ENCODE results near the gene PRKCH. TPM values are rescaled to one million over a fixed set of nuclear protein-coding genes. Genes with fewer than 3 reads are reported as not detected.

PRKCH gene
- total RNA-seq, 2 donors from 2014 or later = 24.6 to 73.6 TPM

DNA sequence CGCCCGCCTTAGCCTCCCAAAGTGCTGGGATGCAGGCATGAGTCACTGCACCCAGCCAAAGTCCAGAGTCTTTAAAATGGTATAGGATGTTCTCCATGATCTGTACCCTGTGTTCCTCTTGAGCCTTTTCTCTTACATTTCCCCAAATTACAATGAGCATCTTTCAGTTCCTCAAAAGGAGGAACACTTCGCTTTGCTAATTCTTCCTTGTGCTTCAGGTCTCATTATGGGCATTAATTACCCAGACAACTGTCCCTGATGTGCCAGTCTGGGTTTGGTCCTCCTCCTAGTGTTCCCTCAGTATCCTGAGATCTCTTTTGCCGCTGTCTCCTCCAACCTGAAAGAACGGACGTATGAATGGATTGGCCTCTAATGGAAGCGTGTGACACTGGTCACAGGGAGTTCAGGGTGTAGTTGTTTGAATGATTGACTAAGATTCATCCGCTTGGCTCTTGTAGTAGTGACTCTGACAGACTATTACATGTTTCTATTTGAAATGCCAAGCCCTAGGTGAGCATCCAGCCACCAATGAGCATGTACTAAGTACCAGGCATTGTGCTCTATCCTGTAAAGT is 8.2 kb downstream of the PRKCH start:
- TF ChIP-seq, protein P1, sequence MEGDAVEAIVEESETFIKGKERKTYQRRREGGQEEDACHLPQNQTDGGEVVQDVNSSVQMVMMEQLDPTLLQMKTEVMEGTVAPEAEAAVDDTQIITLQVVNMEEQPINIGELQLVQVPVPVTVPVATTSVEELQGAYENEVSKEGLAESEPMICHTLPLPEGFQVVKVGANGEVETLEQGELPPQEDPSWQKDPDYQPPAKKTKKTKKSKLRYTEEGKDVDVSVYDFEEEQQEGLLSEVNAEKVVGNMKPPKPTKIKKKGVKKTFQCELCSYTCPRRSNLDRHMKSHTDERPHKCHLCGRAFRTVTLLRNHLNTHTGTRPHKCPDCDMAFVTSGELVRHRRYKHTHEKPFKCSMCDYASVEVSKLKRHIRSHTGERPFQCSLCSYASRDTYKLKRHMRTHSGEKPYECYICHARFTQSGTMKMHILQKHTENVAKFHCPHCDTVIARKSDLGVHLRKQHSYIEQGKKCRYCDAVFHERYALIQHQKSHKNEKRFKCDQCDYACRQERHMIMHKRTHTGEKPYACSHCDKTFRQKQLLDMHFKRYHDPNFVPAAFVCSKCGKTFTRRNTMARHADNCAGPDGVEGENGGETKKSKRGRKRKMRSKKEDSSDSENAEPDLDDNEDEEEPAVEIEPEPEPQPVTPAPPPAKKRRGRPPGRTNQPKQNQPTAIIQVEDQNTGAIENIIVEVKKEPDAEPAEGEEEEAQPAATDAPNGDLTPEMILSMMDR (IDR thresholded peaks at IDR 0.05) = no peak
- Histone ChIP-seq H3K4me3 (no peak overlapping the region), H3K36me3 (no peaks in the 10 kb centered on the region), H3K4me1 (ENCODE audit: control insufficient read depth in 1 of 2, low read depth in 2 of 2) (no peaks in the 10 kb centered on the region), H3K27ac (no peak overlapping the region), H3K27me3 (replicated peaks; ENCODE audit: insufficient read depth) (no peaks in the 10 kb centered on the region), H3K9me3 (no peaks in the 10 kb centered on the region)
- no peak for ATAC-seq (ENCODE audit: insufficient number of reproducible peaks, low FRiP score, low read depth)
- DNase-seq (ENCODE audit: low spot score) = no peak

DNA sequence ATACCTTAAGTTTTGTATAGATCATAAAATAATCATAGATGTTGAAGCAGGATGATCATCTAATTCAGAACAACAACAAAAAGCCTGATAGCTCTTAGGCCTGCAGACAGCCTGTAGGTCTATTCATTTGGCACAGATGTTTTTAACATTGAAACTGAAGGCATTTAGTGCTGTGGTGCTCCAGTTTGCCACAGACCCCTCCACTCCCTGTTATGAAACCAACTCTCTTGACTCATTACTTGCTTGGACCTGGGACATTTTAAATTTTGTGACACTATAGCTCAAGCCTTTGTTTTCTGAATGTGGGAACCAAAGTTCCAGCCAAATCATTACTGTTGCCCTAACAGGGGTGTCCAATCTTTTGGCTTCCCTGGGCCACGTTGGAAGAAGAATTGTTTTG is 9.1 kb downstream of the PRKCH start:
- DNase-seq (ENCODE audit: low spot score) (no peak), ATAC-seq (ENCODE audit: insufficient number of reproducible peaks, low FRiP score, low read depth) (no peak)
- H3K4me1 ChIP-seq (ENCODE audit: control insufficient read depth in 1 of 2, low read depth in 2 of 2) = no peaks in the 10 kb centered on the region
- H3K27me3 ChIP-seq (replicated peaks; ENCODE audit: insufficient read depth) = no peaks in the 10 kb centered on the region
- no peaks in the 10 kb centered on the region for H3K36me3 ChIP-seq
- H3K27ac ChIP-seq = no peak overlapping the region
- no peak overlapping the region for H3K4me3 ChIP-seq
- TF ChIP-seq, protein P1 (IDR thresholded peaks at IDR 0.05) = no peak
- no peaks in the 10 kb centered on the region for H3K9me3 ChIP-seq

DNA sequence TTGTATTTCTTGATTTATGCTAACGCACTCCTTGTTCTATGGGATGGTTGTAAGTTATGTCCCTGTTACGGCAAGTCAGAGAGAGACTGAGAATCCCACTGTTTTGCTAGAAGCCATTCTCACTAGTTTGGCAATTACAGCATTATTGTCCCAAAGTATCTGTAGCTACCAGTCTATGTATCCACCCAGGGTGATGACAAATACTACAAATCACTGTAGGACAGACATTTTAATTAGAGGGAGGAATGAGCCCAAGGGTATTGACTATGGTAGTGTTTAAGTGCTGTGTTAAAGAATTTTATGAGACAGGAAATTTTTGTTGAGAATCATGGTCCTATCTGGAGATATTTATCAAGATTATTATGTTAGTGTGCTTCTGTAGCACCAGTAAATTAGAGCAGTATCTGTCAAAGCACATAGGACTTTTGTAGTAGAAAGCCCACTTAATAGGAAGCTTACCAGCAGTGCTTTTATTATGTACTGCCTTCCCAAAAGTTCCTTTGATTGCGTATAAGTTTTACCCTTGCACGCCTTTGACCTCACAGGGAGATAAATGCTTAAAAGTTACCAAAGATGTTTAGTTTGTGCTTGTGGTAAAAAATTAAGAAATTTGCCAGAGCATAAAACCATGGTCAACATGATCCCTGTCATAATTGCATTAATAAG is 10.7 kb downstream of the PRKCH start:
- H3K36me3 ChIP-seq = no peaks in the 10 kb centered on the region
- TF ChIP-seq, protein P1 (IDR thresholded peaks at IDR 0.05) = no peak
- H3K9me3 ChIP-seq = no peaks in the 10 kb centered on the region
- H3K4me1 ChIP-seq (ENCODE audit: control insufficient read depth in 1 of 2, low read depth in 2 of 2) = no peaks in the 10 kb centered on the region
- no peaks in the 10 kb centered on the region for H3K27me3 ChIP-seq (replicated peaks; ENCODE audit: insufficient read depth)
- DNase-seq (ENCODE audit: low spot score) (no peak), ATAC-seq (ENCODE audit: insufficient number of reproducible peaks, low FRiP score, low read depth) (no peak)
- no peak overlapping the region for H3K27ac ChIP-seq
- H3K4me3 ChIP-seq = no peak overlapping the region

DNA sequence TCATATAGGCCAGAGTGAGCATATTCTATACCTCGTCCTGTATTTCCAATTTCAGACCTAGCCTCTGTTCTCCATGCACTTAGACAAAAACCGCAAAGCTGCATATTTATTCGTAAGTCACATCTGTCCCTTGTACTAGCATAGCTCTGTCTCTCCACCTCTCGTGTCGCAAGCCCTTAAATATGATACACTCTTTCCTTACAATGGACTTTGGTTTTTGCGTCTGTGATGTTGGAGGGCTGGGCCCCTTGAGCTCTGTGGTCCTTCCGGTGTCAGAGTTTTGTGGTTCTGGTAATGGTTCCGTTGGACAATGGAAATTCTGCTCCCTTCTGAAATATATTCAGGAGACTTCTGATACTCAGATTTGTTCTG is 11.3 kb downstream of the PRKCH start:
- TF ChIP-seq, protein P1 (IDR thresholded peaks at IDR 0.05) = no peak
- H3K27me3 ChIP-seq (replicated peaks; ENCODE audit: insufficient read depth) = no peaks in the 10 kb centered on the region
- no peak for ATAC-seq (ENCODE audit: insufficient number of reproducible peaks, low FRiP score, low read depth)
- no peaks in the 10 kb centered on the region for H3K4me1 ChIP-seq (ENCODE audit: control insufficient read depth in 1 of 2, low read depth in 2 of 2)
- H3K4me3 ChIP-seq = no peak overlapping the region
- no peaks in the 10 kb centered on the region for H3K36me3 ChIP-seq
- no peak overlapping the region for H3K27ac ChIP-seq
- DNase-seq (ENCODE audit: low spot score) = no peak
- H3K9me3 ChIP-seq = no peaks in the 10 kb centered on the region

DNA sequence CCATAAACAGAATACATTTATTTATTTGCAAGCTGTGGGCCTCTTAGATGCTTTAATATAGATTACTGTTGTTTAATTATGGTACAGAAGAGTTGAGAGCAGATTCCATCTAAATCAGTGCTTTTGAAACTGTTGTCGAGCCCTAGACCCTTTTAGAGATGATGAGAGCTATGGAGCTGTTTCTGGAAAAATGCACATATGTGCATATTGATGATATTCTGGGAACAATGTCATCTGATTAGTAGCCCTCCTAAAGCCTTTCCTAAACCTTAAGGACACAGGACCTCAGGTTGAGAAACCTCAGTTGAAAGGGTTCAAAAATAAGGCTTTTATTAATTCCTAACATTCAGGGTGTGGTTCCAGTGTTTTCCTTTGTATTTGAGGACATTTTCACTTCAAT is 11.7 kb downstream of the PRKCH start:
- Histone ChIP-seq H3K4me3 (no peak overlapping the region), H3K36me3 (no peaks in the 10 kb centered on the region), H3K4me1 (ENCODE audit: control insufficient read depth in 1 of 2, low read depth in 2 of 2) (no peaks in the 10 kb centered on the region), H3K27ac (no peak overlapping the region), H3K9me3 (no peaks in the 10 kb centered on the region), H3K27me3 (replicated peaks; ENCODE audit: insufficient read depth) (no peaks in the 10 kb centered on the region)
- DNase-seq (ENCODE audit: low spot score) (no peak), ATAC-seq (ENCODE audit: insufficient number of reproducible peaks, low FRiP score, low read depth) (no peak)
- TF ChIP-seq, protein P1 (IDR thresholded peaks at IDR 0.05) = no peak

All from thoracic aorta (tissue), 2 donors.